H1 (cell line): Measurements from ENCODE around the gene ADCY6. TPM values are rescaled to one million over a fixed set of nuclear protein-coding genes. Genes with fewer than 3 reads are reported as not detected.

Source experiments
- CTCF ChIA-PET: fragments of 300-600 bp; sonication (Branson Sonifier 250); formaldehyde crosslinking; loops from one replicate; lab custom pipeline; 2021; ENCODE audit not compliant: partially characterized antibody; lab: Charles Lee
- POLR2A ChIA-PET: fragments of 300-600 bp; sonication (Branson Sonifier 250); formaldehyde crosslinking; loops from one replicate; lab custom pipeline; 2021; ENCODE audit warnings: inconsistent platforms; ENCODE audit not compliant: partially characterized antibody; lab: Charles Lee
- DNase-seq, 2 experiments: peaks; one replicate each; pipeline versions ENCODE4 v3.0.0 to v3.0.0-alpha.2; 2010 to 2022; ENCODE audit warnings: low spot score in 2 of 2, low read depth in 1 of 2, mixed read lengths in 1 of 2
- FAIRE-seq: peaks from 2 replicates; lab custom pipeline; 2011; peaks lifted over from hg19 to GRCh38; lab: Jason Lieb, UNC
- H2AFZ ChIP-seq: 2 replicates; pipeline ENCODE4 v1.8.1; 2012; ENCODE audit warnings: low read length, inconsistent platforms
- H2AK5ac ChIP-seq: 2 replicates; pipeline ENCODE4 v1.6.1; 2013; ENCODE audit warnings: low read depth, low read length
- H2BK120ac ChIP-seq: replicated peaks from 2 replicates; pipeline ENCODE3; 2013; ENCODE audit warnings: low read depth, low read length, inconsistent platforms
- H2BK12ac ChIP-seq: 2 replicates; pipeline ENCODE4 v1.6.1; 2013; ENCODE audit warnings: low read depth, low read length
- H2BK15ac ChIP-seq: 2 replicates; pipeline ENCODE4 v1.6.1; 2013; ENCODE audit warnings: low read length
- H2BK20ac ChIP-seq: 2 replicates; pipeline ENCODE4 v1.6.1; 2013; ENCODE audit warnings: low read length
- H2BK5ac ChIP-seq: 2 replicates; pipeline ENCODE4 v1.6.1; 2013; ENCODE audit warnings: low read depth, low read length
- H3K14ac ChIP-seq: 2 replicates; pipeline ENCODE4 v1.6.1; 2013; ENCODE audit warnings: inconsistent platforms; ENCODE audit not compliant: insufficient read length
- H3K18ac ChIP-seq: 2 replicates; pipeline ENCODE4 v1.6.1; 2013; ENCODE audit warnings: low read length; ENCODE audit errors: extremely low read depth
- H3K23ac ChIP-seq: 2 replicates; pipeline ENCODE4 v1.6.1; 2013; ENCODE audit warnings: inconsistent platforms; ENCODE audit not compliant: insufficient read length
- H3K23me2 ChIP-seq: 2 replicates; pipeline ENCODE4 v1.6.1; 2013; ENCODE audit warnings: low read depth, low read length
- H3K27ac ChIP-seq: 2 replicates; pipeline ENCODE4 v1.6.1; 2011; ENCODE audit warnings: low read depth, low read length, inconsistent platforms
- H3K27me3 ChIP-seq, 4 experiments: replicated peaks in 1 of 4; 1 replicate in 1 of 4; 2 replicates in 3 of 4; pipeline versions ENCODE4 v1.6.1 to v1.8.1; 2011 to 2013; ENCODE audit warnings: low read length in 3 of 4, mild to moderate bottlenecking in 3 of 4, inconsistent platforms in 2 of 4, mixed read lengths in 2 of 4, moderate library complexity in 1 of 4; ENCODE audit not compliant: control insufficient read depth in 3 of 4, insufficient read depth in 3 of 4; ENCODE audit errors: extremely low read depth in 1 of 4
- H3K36me3 ChIP-seq, 4 experiments: 2 replicates each; pipeline versions ENCODE4 v1.6.1 to v1.8.1; 2011 to 2013; ENCODE audit warnings: mild to moderate bottlenecking in 4 of 4, low read length in 3 of 4, moderate library complexity in 2 of 4, control low read depth in 1 of 4, inconsistent platforms in 1 of 4; ENCODE audit not compliant: insufficient read depth in 4 of 4, control insufficient read depth in 2 of 4
- H3K4ac ChIP-seq: replicated peaks from 2 replicates; pipeline ENCODE3; 2013; ENCODE audit warnings: low read length, low read depth, mixed read lengths, inconsistent platforms; ENCODE audit not compliant: insufficient read length
- H3K4me1 ChIP-seq, 4 experiments: replicated peaks in 1 of 4; 1 replicate in 1 of 4; 2 replicates in 3 of 4; pipeline versions ENCODE4 v1.6.1 to v1.8.1; 2011 to 2013; ENCODE audit warnings: low read length in 3 of 4, inconsistent platforms in 2 of 4, mixed read lengths in 1 of 4; ENCODE audit not compliant: insufficient read depth in 4 of 4, control insufficient read depth in 3 of 4
- H3K4me2 ChIP-seq, 2 experiments: 2 replicates each; pipeline versions ENCODE4 v1.6.1 to v1.8.1; 2011 to 2013; ENCODE audit warnings: low read depth in 2 of 2, low read length in 2 of 2, control low read depth in 1 of 2, inconsistent platforms in 1 of 2, mild to moderate bottlenecking in 1 of 2; ENCODE audit not compliant: insufficient read depth in 1 of 2
- H3K4me3 ChIP-seq, 4 experiments: fragments of 200-600, 300-600 bp in 1 of 4; sonication (generic), shearing (Covaris generic), sonication (Bioruptor Twin) in 1 of 4; 2 replicates each; pipeline versions ENCODE4 v1.5.1 to v1.8.1; 2011 to 2016; ENCODE audit warnings: low read length in 4 of 4, low read depth in 3 of 4, control low read depth in 2 of 4, inconsistent platforms in 2 of 4, mild to moderate bottlenecking in 2 of 4, mixed read lengths in 1 of 4, moderate library complexity in 1 of 4; ENCODE audit not compliant: insufficient read depth in 2 of 4; ENCODE audit errors: extremely low read depth in 1 of 4
- H3K56ac ChIP-seq: replicated peaks from 2 replicates; pipeline ENCODE3; 2013; ENCODE audit warnings: low read depth, mild to moderate bottlenecking, mixed read lengths, low read length, inconsistent platforms; ENCODE audit not compliant: insufficient read length
- H3K79me1 ChIP-seq: 2 replicates; pipeline ENCODE4 v1.6.1; 2013; ENCODE audit warnings: low read depth, low read length, control low read depth
- H3K79me2 ChIP-seq, 2 experiments: 2 replicates each; pipeline versions ENCODE4 v1.6.1 to v1.8.1; 2012 to 2013; ENCODE audit warnings: low read length in 2 of 2, mild to moderate bottlenecking in 2 of 2, inconsistent platforms in 1 of 2; ENCODE audit not compliant: insufficient read depth in 2 of 2, control insufficient read depth in 1 of 2
- H3K9ac ChIP-seq, 4 experiments: replicated peaks in 1 of 4; 1 replicate in 1 of 4; 2 replicates in 3 of 4; pipeline versions ENCODE4 v1.6.1 to v1.8.1; 2011 to 2013; ENCODE audit warnings: low read depth in 3 of 4, low read length in 3 of 4, control low read depth in 2 of 4, mild to moderate bottlenecking in 2 of 4, moderate library complexity in 2 of 4, inconsistent platforms in 1 of 4; ENCODE audit errors: extremely low read depth in 1 of 4
- H3K9me3 ChIP-seq, 2 experiments: 2 replicates each; pipeline versions ENCODE4 v1.6.1 to v1.8.1; 2012 to 2013; ENCODE audit warnings: mild to moderate bottlenecking in 2 of 2, moderate library complexity in 2 of 2, control low read depth in 1 of 2, inconsistent platforms in 1 of 2, low read depth in 1 of 2, low read length in 1 of 2, mixed read lengths in 1 of 2; ENCODE audit not compliant: insufficient read depth in 2 of 2
- H4K20me1 ChIP-seq, 2 experiments: replicated peaks in 1 of 2; 2 replicates each; pipeline versions ENCODE3 to v1.8.1; 2011 to 2013; ENCODE audit warnings: inconsistent platforms in 2 of 2, low read length in 2 of 2, mild to moderate bottlenecking in 1 of 2; ENCODE audit not compliant: insufficient read depth in 2 of 2, control insufficient read depth in 1 of 2
- H4K5ac ChIP-seq: 2 replicates; pipeline ENCODE4 v1.6.1; 2013; ENCODE audit warnings: low read length, low read depth, mixed read lengths, inconsistent platforms; ENCODE audit not compliant: insufficient read length
- H4K8ac ChIP-seq: 2 replicates; pipeline ENCODE4 v1.8.0; 2013; ENCODE audit warnings: mild to moderate bottlenecking, moderate library complexity, low read length, inconsistent platforms; ENCODE audit not compliant: insufficient read depth; ENCODE audit errors: extremely low read depth
- H4K91ac ChIP-seq: replicated peaks from 2 replicates; pipeline ENCODE3; 2013; ENCODE audit warnings: low read length, mixed read lengths, inconsistent platforms; ENCODE audit not compliant: insufficient read length
- BRCA1 ChIP-seq: IDR thresholded peaks from 2 replicates; pipeline ENCODE4 v1.6.1; 2012; ENCODE audit warnings: low read depth, low read length, improper control_type of control experiment
- WGBS, 2 experiments: shearing (Covaris generic) in 1 of 2; methylation state at CpG; one replicate each; pipeline versions ENCODE4 v1.1.6 to v1.1.7; 2013 to 2015; ENCODE audit warnings: low lambda C conversion rate in 2 of 2, mixed read lengths in 2 of 2, inconsistent platforms in 1 of 2, low coverage in 1 of 2, missing lambda C conversion rate in 1 of 2; ENCODE audit not compliant: insufficient replicate concordance in 2 of 2, insufficient coverage in 1 of 2, insufficient read length in 1 of 2; ENCODE audit errors: extremely low coverage in 1 of 2, missing lambda C conversion rate in 1 of 2; 5-methylcytosine and 5-hydroxymethylcytosine counted together
- polyA plus RNA-seq, 7 experiments: library from polyadenylated mRNA; depleted of rRNA in 3 of 7; stranded (reverse) in 5 of 7; unstranded in 2 of 7; fragments of >200 nt in 5 of 7; fragments of 200-250 nt in 2 of 7; gene quantifications; 1 replicate in 5 of 7; 2 replicates in 1 of 7; 4 replicates in 1 of 7; pipeline versions ENCODE4 v1.2.1 to v1.2.3, GENCODE V29; 2011 to 2013; ENCODE audit warnings: missing spikeins in 2 of 7, mixed read lengths in 2 of 7
- total RNA-seq: library from RNA; stranded (reverse); fragmentation: NEBNext Ultra II Directional; extraction: Animal tissue kit (Norgen Biotek cat#: 25700); gene quantifications from 2 replicates; pipeline ENCODE4 v1.2.1, GENCODE V29; 2021

The ADCY6 gene
- total and polyA plus RNA-seq, 2 of the 8 experiments (the other 6 are each of a cell fraction or from before 2014, with no cell fraction given): 11.7 to 17.5 TPM

- WGBS, 2 experiments: 92% methylated on average over 3 of the region's 3 CpGs; no CpG with 5 or more reads in 1 of the 2 experiments
- H3K18ac ChIP-seq: no peak overlapping the region
- H2BK15ac ChIP-seq: no peak overlapping the region
- H3K9me3 ChIP-seq: no peaks in the 10 kb centered on the region
- no peak overlapping the region for H3K56ac ChIP-seq
- no peaks in the 10 kb centered on the region for H3K23me2 ChIP-seq
- H2BK120ac ChIP-seq: no peak overlapping the region
- no peaks in the 10 kb centered on the region for H3K36me3 ChIP-seq
- H3K9ac ChIP-seq: no peak overlapping the region
- POLR2A ChIA-PET: no interaction called here
- H4K8ac ChIP-seq: no peak overlapping the region
- CTCF ChIA-PET: interaction anchor here (1.6 to 1.9 kb wide), 3 partner anchors 9 to 14 kb away, joined by 4 to 10 read pairs (median 4); no protein-coding TSS in a partner anchor
- H3K27me3 ChIP-seq: peaks cover 0 to 16% (median 12%) of the 10 kb centered on the region in 4 experiments; a peak in 6 of 7 replicates
- H3K79me1 ChIP-seq: no peaks in the 10 kb centered on the region
- FAIRE-seq: no peak
- no peaks in the 10 kb centered on the region for H3K79me2 ChIP-seq
- no peak overlapping the region for H2BK5ac ChIP-seq
- no peak overlapping the region for H2BK20ac ChIP-seq
- H3K4me3 ChIP-seq: no peak overlapping the region
- TF ChIP-seq BRCA1: no peak
- DNase-seq: no peak
- H3K14ac ChIP-seq: no peak overlapping the region
- no peak overlapping the region for H3K4ac ChIP-seq
- no peak overlapping the region for H2AFZ ChIP-seq
- H3K23ac ChIP-seq: no peak overlapping the region
- no peak overlapping the region for H3K4me2 ChIP-seq
- no peaks in the 10 kb centered on the region for H4K20me1 ChIP-seq
- H3K4me1 ChIP-seq: peaks cover 0 to 7% (median 5%) of the 10 kb centered on the region in 4 experiments; a peak in 4 of 7 replicates
- H2AK5ac ChIP-seq: no peak overlapping the region
- H4K5ac ChIP-seq: no peak overlapping the region
- H4K91ac ChIP-seq: no peak overlapping the region
- no peak overlapping the region for H2BK12ac ChIP-seq
- H3K27ac ChIP-seq: no peak overlapping the region
These were observed 19.1 kb upstream of the ADCY6 start for GRCh38 chr12:48807981-48808380.
